ENCODE measurements around the gene CTIF.

Gene CTIF

DNA sequence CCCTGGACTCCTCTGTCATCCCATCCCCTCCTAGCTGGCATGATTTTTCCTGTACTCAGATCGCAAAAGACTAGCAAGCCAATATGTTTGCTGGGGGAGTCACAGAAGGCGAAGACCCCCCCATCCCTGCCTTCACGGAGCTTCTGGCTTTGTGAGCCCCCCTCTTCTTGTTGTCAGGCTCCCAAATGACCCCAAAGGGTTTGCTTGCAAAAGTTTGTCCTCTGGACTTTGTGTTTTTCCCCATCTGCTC lies 242.0 kb downstream of the CTIF start:
- DNase-seq: no peak

DNA sequence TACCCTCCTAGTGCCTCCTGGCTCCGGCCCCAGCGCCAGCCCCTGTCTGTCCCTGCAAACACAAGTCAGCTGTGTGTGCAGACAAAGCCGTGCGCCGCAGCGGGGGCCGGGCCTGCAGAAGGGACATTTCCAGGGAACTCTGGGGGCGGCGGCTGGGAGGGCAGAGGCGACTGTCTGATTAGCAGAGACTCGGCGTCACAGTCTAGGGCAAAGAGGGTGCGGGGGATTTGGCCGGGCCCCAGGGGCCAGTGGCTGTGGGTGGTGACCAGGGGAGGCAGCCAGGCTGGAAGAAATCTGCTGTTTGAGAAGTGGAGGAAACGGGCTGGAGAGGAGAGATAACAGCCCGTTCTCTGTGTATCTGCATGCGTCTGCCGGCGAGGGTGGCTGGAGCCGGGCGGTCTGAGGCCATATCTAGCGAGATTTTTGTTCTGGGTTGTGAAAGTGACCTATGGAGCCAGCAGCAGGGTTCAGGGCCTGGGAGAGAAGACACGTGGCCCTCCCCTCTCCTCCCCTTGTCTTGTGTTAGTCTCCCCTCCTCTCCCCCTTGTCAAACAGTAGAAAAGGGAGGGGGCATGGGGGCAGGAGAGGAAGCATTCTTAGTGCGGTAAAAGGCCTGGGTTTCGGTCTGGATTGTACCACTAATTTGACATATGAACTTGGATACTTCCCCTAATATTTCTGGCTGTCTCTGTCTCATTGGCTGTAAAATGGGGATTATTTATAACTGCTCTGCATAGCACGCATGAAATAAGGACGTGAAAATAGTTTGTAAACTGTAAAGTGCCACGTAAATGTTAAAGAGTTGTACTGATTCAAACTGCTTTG lies 242.5 kb downstream of the CTIF start:
- DNase-seq: no peak

DNA sequence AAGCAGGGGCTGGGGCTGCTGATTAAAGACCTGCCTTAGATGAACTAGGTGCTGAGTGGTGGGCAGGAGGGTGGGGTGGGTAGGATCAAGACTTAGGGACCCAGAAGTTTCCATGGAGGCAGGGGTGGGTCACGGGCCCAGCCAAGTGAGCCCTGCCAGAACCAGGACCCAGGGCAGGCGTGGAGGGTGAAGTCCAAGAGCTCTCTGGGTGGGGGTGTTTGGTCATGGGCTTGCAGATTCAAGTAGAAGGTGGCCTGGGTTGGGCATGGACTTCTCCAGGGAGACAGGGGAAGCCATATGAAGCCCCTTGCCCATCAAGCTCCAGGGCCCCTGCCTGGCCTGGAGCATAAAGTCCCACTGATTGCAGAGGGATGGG lies 243.1 kb downstream of the CTIF start:
- no peak for DNase-seq

DNA sequence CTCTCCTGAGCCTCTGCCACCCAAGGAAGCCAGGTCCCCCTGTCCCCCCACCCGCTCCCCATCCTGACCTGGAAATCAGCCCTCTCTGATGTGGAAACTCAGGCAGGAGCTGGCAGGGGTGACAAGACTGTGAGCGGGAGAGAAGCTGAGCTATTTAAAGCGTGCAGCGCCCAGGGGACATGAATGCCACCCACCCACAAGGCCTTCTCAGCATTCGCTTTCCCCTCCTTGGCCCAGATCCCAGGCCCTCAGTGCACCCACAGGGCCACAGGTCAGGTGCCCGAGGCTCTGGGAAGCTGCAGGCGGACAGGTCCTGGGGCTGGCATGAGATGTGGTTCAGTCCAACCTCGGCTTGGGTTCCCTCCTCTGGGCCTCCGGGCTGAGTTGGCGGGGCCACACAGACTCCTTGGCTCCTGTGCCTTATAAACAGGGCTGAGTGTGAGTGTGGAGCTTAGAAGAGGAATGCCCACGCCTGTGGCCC lies 243.6 kb downstream of the CTIF start:
- DNase-seq: no peak

DNA sequence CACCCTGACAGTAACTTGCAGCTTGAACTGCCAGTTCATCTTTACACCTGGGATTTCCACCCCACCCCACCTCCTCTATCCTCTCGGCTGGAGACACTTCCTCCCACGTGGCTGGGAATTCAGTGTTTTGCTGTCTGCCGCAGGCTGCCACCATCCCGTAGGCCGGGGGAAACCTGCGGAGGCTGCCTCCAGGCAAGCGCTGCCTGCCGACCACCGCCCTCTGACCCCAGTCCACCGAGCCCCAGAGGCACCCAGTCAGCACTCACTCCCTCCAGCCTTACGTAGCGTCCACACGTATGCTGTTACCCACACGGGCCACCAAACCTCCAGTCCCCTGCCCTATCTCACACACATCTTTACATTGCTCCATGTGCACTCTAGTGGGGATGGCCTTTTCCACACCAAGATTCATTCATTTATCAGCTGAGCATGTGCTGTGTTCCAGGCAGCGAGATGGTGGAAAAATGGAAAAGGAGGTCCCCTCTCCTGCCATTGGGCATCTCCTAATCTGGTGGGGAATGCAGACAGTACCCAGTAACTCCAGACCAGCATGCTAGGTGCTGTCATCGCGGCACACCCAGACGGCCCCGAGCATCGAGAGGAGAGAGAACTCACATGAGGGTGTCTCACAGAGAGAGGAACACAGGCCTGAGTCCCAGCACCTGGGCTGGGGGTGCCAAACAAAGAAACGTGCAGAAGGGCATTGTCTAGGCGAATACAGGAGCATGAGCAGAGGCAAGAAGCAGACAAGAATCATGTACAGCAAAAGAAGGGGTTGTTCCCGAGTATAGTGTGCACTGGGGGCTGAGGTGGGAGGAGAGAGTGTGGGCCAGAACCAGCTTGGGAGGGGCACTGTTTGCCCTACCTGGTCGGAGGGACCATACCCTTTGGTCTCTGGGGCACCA lies 245.0 kb downstream of the CTIF start:
- DNase-seq: no peak

DNA sequence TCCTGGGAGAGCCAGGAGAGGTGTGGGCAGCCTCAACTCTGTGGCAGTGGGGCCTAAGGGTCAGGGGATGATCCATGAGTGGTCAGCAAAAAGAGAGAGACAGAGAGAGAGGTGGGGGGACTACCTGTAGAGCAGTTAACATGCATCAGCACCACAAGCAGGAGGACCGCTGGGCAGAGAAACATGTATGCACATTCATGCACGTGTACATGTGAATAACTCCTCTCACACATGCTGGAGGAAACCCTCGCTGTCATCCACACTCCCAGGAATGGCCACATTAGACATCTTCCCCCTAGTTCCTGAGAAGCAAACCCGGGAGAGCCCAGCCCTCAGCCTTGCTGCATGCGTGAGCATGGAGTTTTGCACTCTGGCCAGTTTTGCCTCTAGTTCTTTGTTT lies 245.8 kb downstream of the CTIF start:
- DNase-seq: no peak

DNA sequence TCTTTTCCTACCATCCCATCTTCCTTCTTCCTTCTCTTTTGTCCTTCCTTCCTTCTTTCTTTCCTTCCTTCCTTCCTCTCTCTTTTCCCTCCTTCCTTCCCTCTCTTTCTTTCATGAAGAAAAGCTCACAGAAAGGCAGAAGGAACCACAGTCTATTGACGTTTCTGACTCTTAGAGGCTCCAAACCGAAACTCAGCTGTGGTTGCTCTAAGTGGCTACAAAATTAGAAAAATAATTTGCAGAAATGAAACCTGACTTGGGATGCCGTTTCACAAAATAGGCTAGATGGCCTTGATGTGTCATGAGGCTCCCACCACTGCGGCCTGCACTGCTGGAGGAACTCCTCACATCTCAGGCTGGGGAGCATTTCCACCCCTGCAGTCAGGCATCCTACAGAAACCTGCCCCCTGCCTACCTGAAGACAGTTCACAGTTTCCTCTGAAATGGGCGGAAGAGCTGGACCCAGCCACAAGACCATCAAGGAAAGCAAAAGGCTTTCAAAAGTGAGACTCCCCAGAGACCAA lies 246.3 kb downstream of the CTIF start:
- peak; percentile 29 to 48 for DNase-seq

DNA sequence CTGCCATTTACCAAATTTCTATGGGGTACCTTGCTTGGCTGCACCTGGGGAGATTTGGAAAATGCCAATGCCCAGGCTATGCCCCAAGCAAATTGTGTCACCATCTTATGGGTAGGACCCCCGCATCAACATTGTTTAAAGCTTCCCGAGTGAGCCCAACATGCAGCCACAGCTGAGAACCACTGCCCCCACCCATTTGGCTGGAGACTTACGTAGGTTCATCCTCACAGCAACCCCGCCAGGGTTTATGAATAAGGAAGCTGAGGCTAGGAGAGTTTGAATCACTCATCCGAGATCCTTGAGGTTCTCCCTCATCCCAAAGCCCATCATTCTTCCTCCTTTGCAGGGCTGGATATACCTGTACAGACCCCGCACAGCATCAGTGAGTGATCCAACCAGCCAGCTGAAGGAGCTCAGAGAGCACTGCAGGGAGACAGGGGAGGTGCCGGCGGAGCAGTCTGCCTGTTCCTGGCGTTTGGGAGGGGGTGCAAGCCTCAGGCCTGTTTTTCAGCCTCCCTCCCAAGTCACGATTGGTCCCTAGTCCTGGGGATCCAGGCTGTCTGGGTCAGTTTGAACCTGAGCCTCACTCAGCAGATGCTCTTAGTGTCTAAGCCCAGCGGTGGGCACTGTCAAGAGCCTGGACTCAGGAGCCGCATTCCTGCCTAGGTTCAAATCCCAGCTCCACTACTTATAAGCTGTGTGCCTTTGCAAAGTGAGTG lies 247.1 kb downstream of the CTIF start:
- DNase-seq: no peak

DNA sequence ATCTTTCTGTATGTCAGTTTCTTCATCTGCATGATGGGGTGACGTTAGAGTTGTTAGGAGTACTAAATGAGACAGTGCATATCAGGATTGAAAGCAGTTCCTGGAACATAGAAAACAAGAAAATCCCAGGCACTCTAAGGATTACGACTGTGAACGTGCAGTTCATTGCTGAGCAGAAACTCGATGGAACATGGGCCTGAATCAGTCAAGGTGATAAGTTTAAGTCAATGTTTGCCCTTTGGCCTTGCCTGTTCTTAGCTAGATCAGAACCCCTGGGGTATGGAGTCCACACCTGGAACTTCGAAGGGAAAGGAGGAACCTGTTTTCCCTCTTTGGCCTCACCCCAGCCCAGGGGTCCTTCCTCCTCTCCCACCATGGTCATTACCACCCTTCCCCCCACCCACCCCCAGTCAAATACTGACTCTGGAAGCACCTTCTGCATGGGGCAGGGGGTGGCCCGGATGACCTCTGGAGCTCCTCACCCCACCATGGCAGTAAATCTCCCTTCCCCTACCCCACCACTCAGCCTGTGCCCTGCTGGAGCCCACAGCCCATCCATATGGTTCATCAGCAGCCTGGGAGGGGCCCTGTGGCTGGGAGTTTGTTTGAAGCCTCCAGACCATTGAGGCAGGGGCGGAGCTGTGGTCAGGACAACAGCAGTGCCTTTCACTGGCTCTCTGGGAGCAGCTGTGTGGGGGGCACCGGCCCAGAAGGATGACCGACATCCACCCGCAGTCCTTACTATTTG lies 247.8 kb downstream of the CTIF start:
- no peak for DNase-seq

DNA sequence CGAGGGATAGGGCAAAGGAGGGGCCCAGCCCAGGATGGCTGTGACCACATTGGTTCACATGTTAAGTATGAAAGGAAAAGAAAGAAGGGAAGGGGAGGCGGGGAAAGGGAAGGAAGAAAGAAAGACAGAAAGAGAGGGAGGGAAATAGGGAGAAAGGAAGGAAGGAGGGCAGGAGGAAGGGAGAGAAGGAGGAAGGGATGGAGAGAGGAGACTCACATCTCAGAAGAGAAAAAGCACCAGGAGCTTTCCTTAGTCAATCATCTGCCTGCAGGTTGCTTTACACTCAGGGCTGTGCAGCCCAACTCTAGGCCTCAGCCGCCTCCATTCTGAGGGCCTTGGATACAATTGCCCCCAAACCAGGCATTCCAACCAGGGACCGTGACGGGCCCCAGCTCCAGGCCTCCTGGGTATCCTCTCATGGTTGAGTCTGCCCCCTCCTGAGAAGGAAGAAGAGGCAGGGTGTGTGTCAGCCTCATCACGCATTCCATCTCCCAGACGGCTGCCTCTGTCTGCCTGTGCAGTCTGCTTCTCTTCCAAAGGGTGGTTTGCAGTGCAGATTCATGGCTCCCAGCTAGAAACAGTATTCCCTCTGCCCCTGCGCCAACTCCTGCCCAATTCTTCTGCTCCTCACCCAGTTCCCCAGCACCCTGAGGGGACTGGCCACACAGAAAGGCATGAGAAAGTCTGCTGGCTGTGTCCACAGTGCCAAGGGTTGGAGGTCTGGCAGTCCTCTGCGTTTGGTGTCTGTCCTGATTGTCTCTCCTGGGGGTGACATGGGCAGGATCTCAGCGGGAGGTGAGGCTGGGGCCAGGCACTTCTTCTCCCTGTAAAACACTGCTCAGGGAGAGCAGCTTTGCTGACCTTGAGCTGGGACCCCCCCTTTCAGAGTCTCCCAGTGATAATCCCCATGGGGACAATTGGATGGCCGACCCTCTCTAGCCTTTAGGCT lies 248.6 kb downstream of the CTIF start:
- no peak for DNase-seq

DNA sequence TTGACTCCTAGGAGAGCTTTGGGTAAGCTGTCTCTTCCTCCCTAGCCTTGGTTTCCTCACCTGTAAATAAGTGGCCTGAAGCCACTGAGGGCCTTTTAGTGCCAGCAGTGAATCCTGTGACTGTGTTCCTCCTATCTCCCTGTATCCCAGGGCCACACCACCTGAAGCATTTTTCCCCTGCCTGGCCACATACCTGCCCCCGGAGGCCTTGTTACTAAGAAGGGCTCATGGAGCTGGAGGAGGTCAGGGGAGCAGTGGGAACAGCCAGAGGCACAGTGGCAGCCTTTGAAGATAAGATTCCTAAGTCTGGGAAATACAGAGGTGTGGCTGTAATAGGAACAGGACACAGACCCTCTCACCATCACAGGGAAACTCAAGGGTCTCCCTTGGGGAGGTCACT lies 249.5 kb downstream of the CTIF start:
- no peak for DNase-seq

DNA sequence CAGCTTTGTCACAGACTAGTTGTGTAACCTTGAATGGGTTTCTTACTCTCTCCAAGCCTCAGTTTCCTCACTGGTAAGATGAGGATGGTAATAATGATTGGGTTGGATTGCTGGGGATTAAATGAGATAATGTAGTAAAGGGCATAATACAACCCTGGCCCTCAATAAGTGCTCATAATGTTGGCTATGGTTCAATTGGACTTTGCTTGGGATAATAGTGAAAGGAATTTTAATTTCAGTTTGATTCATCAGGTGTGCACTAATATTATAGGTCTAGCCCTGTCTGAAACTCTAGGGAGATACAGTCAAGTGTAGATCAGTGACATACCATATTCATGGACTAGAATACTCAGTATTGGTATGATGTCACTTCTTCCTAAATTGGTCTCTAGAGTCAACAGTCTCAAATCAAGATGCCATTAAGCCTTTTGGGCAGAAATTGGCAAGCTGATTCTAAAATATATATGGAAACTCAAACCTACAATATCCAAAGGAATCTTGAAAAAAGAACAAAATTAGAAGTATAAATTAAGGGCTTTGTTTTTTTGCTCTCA lies 250.5 kb downstream of the CTIF start:
- no peak for DNase-seq

DNA sequence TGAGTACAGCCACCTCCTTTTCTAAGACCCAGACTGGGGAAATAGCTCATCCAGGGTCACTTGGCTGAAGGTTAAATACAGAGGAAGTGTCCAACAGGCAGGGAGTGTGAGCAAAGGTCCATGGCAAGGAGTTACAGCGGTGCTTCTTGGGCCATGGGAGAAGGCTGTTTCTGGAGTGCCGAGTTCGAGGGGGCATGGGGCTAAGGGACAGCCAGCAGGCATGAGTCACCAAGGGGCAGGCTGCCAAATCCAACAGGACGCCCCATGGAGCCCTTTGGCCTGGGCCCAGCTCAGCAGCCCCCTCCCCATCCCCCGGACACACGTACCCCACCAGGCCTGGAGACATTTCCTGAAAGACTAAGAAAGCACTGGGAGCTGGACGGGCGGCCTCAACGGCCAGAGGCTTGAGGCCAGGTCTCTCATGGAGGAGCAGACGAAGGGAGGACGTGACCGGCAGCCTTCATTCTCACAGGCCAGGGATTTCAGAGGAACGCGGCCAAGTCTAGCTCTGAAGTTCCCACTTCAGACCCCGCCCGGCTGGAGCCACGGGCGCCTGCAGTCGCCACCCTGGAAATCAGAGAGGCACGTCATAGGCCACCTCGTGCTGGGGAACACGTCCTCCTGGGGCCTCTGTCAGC lies 251.5 kb downstream of the CTIF start:
- no peak for DNase-seq

DNA sequence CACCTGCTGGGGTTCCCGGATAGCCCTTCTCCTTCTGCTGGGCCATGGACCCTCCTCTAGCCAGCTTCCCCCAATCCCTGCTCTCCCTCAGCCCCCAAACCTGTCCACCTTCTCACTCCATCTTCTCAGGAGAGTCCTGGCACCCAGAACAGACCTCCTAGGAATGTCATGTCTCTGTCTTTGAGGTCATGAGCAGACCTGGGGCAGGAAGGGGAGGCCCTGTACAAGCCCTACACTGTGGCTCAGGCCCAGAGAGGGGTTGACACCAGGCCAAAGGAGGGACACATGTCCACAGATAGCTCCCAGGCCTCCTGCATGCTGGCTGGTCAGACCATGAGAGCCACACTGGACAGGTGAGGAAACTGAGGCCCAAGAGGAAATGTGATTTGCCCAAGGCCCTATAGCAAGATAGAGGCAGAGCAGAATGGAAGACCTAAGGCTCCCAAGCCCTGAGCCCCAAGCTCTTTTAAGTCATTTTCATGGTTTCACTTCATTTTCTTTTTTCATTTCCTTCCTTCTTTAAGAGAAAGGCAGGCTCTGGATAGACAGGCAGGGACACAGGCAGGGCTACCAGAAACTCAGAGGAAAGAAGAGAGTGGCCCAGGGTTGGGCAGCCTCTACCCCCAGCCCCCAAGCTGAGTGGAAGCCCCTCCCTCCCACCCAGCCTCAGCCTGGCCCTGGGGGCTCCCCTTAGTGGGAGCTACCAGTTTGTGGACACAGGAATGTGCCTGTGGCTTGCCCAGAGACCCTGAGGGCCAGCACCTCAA lies 252.2 kb downstream of the CTIF start:
- no peak for DNase-seq

DNA sequence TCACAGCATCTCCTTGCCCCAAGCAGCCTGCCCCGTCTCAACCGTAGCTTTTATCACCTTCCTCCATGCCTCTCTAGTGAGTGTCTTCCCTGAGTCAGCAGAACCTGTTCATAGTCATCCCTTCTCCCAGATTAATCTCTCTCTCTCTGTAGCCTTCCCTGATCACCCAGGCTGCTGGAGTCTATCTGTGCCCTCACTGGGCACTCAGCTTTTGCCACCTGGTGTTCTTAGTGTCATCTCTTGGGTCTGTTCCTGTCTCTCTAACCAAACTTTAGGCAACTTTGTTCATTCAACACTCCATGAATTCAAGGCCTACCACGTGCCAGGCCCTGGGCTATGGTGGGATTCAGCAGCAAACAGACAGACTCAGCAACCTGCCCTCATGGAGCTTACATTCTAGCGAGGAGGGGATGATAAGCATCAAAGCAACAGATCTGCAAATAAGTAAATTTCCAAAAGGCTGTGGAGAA lies 252.8 kb downstream of the CTIF start:
- DNase-seq: no peak

DNA sequence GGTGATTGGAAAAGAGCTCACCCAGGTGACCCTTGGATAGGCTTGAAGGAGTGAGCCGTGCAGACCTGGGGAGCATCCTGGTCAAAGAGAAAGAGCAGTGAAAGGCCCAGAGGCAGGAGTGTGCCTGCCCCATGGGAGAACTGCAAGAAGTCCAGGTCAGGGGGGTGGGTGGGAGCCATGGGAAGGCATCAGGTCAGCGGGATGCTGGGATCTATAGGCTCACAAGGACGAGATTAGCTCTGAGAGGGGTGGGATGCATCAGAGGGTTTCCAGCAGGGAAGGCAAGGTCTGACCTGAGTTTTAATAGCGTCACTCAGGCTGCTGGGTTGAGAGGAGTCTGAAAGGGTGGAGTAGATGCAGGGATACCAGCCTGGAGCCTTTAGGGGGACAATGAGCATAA lies 253.3 kb downstream of the CTIF start:
- no peak for DNase-seq

DNA sequence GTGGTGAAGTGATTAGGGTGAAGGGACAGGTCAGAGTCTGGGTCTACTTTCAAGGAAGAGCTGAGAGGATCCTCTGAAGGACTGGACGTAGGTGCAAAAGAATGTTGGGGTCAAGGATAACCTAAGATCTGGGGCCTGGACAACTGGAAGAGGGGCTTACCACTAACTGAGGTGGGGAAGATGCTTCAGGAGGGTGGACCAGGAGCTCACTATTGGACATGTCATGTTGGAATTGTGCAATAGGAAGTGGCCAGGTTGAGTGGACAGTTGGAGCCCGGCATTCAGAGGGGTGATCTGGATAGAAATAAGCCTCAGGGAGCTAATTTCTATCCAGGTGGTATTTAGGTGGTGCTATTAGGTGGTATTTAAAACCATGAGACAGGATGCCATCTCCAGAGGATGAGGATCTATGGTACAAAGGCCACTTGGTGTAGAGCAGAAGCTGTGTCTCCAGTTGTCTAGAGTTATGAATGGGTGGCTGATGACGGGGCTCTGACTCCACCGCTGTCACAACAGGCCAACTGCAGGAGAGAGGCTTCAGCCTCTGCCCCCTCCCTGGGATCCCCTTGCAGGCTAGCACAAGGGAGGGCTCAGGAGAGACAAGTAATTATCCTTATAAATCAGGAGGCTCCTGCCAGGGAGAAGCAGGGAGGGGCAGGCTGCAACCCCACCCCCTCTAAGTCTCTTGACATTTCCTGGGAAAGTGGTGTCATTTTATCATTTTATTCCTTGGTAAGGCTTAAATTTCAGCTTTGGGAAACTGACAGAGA lies 254.0 kb downstream of the CTIF start:
- DNase-seq: no peak

DNA sequence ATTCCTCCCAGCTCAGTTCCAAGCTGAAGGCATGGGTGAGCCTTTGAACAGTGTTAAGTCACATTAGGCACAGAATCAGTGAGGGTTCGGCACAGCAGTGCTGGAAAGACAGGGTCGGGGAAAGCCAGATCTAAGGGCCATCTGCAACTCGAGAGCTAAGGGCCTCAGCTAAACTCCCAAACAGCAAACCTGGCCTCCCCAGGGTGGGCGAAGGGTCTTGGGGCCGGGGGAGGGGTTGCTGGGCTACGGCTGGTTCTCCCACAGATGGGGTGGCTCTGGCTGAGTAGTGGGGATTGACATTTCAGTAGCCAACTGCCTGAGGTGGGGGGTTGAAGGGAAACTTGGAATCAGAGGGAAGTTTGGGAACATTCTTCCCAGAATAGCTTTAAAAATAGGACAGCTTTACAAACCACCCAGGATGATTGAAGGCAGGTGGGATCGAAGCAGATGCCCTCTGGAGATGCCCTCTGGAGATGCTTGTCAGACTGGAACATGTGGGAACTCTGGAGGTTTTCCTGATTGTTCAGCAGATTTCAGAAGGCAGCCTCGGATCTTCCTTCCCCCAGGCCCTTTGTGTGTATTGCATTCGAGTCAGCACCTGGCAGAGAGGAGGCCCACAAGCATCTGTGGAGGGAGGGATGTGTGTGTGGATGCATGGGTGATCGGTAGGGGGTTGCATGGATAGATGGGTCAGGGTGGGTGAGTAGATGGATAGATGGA lies 255.6 kb downstream of the CTIF start:
- DNase-seq: no peak

All from activated CD4-positive, alpha-beta T cell treated with anti-CD3 and anti-CD28 coated beads, Interleukin-2, amount 50 U/mL, for 48 hours (primary cell).